ENCODE data around the gene GUCY1A2. TPM values are rescaled to one million over a fixed set of nuclear protein-coding genes. Genes with fewer than 3 reads are reported as not detected.

The GUCY1A2 gene
- total and polyA plus RNA-seq, 8 donors = 15.6 to 32.7 (median 26.2) TPM

DNA sequence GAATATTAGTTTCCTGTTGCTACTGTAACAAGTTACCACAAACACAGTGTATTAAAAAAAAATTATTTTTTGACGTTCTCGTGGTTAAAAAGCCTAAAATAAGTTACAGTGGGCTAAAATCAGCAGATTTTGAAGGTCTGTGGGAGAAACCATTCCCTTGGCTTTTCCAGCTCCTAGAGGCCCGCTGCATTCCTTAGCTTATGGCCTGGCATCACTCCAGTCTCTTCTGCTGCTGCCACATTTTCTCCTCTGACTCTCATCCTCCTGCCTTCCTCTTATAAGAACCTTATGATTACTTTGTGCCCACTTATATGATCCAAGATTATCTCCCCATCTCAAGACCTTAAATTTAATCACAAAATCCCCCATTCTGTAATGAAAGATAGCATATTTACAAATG, 392.7 kb downstream of the GUCY1A2 start:
- Histone ChIP-seq H3K9me3 (no peaks in the 10 kb centered on the region), H3K4me1 (no peaks in the 10 kb centered on the region), H3K36me3 (no peaks in the 10 kb centered on the region), H3K27ac (no peak overlapping the region), H3K27me3 (no peaks in the 10 kb centered on the region), H3K4me3 (no peak overlapping the region)
- no peak for TF ChIP-seq CTCF (IDR thresholded peaks at IDR 0.05)
- ATAC-seq = no peak
- DNase-seq = no peak
- intact Hi-C loops (cut with DNase I) = no loop called here

DNA sequence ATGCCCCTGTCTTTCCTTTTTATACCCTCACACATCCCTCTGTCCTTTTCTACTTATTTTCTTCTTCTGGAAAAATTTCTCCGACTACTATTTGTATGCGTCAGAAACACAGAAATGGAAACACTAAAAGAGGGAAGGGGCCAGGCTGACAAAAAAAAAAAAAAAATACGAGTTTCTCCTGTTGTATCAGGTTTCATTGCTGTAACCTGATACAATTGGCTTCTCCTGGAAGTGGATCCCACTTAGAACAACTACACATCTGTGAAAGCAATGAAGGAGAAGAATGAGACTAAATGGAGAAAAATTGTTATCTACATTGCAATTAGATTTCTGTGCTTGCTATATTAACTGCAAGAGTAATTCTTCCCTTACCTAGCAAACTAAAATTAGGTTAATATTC, 393.9 kb downstream of the GUCY1A2 start:
- Histone ChIP-seq H3K4me3 (no peak overlapping the region), H3K36me3 (no peaks in the 10 kb centered on the region), H3K27ac (no peak overlapping the region), H3K27me3 (no peaks in the 10 kb centered on the region), H3K9me3 (no peaks in the 10 kb centered on the region), H3K4me1 (no peaks in the 10 kb centered on the region)
- no peak for ATAC-seq
- no peak for DNase-seq
- TF ChIP-seq CTCF (IDR thresholded peaks at IDR 0.05) = no peak
- intact Hi-C loops (cut with DNase I) = no loop called here

All from left lung (tissue), 10 donors.